NT2/D1 (cell line): ENCODE results near the gene PLCB1.

Experiments
- YY1 ChIP-seq: IDR thresholded peaks from 2 replicates; pipeline ENCODE4 v1.6.1; 2011; ENCODE audit not compliant: insufficient read length, insufficient read depth
- ZNF274 ChIP-seq: IDR thresholded peaks from 2 replicates; pipeline ENCODE4 v1.6.1; 2011; ENCODE audit warnings: mild to moderate bottlenecking, low read depth, low read length

GRCh38 chr20:8755340-8756118 lies 623.5 kb downstream of the PLCB1 start:
- no peak for TF ChIP-seq YY1
- no peak for TF ChIP-seq ZNF274
